ENCODE measurements around the gene SPIRE1. TPM values are rescaled to one million over a fixed set of nuclear protein-coding genes. Genes with fewer than 3 reads are reported as not detected.

Gene SPIRE1
- total RNA-seq, 1 experiment from 2014 or later, result 9.5 TPM

GRCh38 chr18:12479982-12480381, 177.9 kb downstream of the SPIRE1 start:
- Histone ChIP-seq H3K9me3 (no peaks in the 10 kb centered on the region), H3K4me1 (no peaks in the 10 kb centered on the region), H3K4me3 (ENCODE audit: low read depth, low read length) (no peak overlapping the region), H3K27me3 (replicated peaks; ENCODE audit: control insufficient read depth, insufficient read depth, low read length) (no peaks in the 10 kb centered on the region), H3K36me3 (ENCODE audit: control insufficient read depth, insufficient read depth, low read length) (no peaks in the 10 kb centered on the region)
- Mint-ChIP-seq H3K36me3 (ENCODE audit: insufficient read depth, unreplicated experiment) (no peaks in the 10 kb centered on the region), H3K9me3 (ENCODE audit: unreplicated experiment) (no peaks in the 10 kb centered on the region), H3K27ac (ENCODE audit: unreplicated experiment) (no peak overlapping the region), H3K4me3 (ENCODE audit: unreplicated experiment) (no peak overlapping the region), H3K4me1 (ENCODE audit: low read depth, unreplicated experiment) (no peaks in the 10 kb centered on the region), H3K27me3 (ENCODE audit: insufficient read depth, unreplicated experiment) (no peaks in the 10 kb centered on the region)
- DNase-seq, result no peak
- TF ChIP-seq, protein P1, sequence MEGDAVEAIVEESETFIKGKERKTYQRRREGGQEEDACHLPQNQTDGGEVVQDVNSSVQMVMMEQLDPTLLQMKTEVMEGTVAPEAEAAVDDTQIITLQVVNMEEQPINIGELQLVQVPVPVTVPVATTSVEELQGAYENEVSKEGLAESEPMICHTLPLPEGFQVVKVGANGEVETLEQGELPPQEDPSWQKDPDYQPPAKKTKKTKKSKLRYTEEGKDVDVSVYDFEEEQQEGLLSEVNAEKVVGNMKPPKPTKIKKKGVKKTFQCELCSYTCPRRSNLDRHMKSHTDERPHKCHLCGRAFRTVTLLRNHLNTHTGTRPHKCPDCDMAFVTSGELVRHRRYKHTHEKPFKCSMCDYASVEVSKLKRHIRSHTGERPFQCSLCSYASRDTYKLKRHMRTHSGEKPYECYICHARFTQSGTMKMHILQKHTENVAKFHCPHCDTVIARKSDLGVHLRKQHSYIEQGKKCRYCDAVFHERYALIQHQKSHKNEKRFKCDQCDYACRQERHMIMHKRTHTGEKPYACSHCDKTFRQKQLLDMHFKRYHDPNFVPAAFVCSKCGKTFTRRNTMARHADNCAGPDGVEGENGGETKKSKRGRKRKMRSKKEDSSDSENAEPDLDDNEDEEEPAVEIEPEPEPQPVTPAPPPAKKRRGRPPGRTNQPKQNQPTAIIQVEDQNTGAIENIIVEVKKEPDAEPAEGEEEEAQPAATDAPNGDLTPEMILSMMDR (IDR thresholded peaks at IDR 0.05; ENCODE audit: insufficient read depth in 1 of 2, low read depth in 1 of 2, low read length in 1 of 2, severe bottlenecking in 1 of 2, unreplicated experiment in 1 of 2), result no peak
- CTCF ChIA-PET, result no interaction called here
- BruUV-seq (replicated peaks), result no TSS peak
- intact Hi-C loops (cut with micrococcal nuclease; ENCODE audit: unreplicated experiment), result loop anchor here (10.0 kb wide), 2 partner anchors 55 to 175 kb away; partner anchors contain the start of gene SPIRE1
- POLR2A ChIA-PET, result no interaction called here

- Mint-ChIP-seq H3K4me3 (ENCODE audit: unreplicated experiment) (no peak overlapping the region), H3K27me3 (ENCODE audit: insufficient read depth, unreplicated experiment) (no peaks in the 10 kb centered on the region), H3K4me1 (ENCODE audit: low read depth, unreplicated experiment) (no peaks in the 10 kb centered on the region), H3K9me3 (ENCODE audit: unreplicated experiment) (no peaks in the 10 kb centered on the region), H3K36me3 (ENCODE audit: insufficient read depth, unreplicated experiment) (no peaks in the 10 kb centered on the region), H3K27ac (ENCODE audit: unreplicated experiment) (no peak overlapping the region)
- ChIA-PET POLR2A (no interaction called here), CTCF (interaction anchor here (0.6 to 0.7 kb wide), 2 partner anchors 22 to 30 kb away, joined by 3 to 5 read pairs; no protein-coding TSS in a partner anchor)
- TF ChIP-seq, protein P1 (IDR thresholded peaks at IDR 0.05; ENCODE audit: insufficient read depth in 1 of 2, low read depth in 1 of 2, low read length in 1 of 2, severe bottlenecking in 1 of 2, unreplicated experiment in 1 of 2), result no peak
- H3K9me3 ChIP-seq, result no peaks in the 10 kb centered on the region
- intact Hi-C loops (cut with micrococcal nuclease; ENCODE audit: unreplicated experiment), result loop anchor here (10.0 kb wide), 2 partner anchors 55 to 175 kb away; partner anchors contain the start of gene SPIRE1
- H3K36me3 ChIP-seq (ENCODE audit: control insufficient read depth, insufficient read depth, low read length), result no peaks in the 10 kb centered on the region
- no TSS peak for BruUV-seq (replicated peaks)
- no peak overlapping the region for H3K4me3 ChIP-seq (ENCODE audit: low read depth, low read length)
- no peaks in the 10 kb centered on the region for H3K27me3 ChIP-seq (replicated peaks; ENCODE audit: control insufficient read depth, insufficient read depth, low read length)
- H3K4me1 ChIP-seq, result no peaks in the 10 kb centered on the region
- no peak for DNase-seq
These were observed 178.4 kb downstream of the SPIRE1 start for GRCh38 chr18:12479536-12479935.

GRCh38 chr18:12478269-12479047, 179.4 kb downstream of the SPIRE1 start:
- Mint-ChIP-seq H3K9me3 (ENCODE audit: unreplicated experiment) (no peaks in the 10 kb centered on the region), H3K27ac (ENCODE audit: unreplicated experiment) (no peak overlapping the region), H3K4me3 (ENCODE audit: unreplicated experiment) (no peak overlapping the region), H3K27me3 (ENCODE audit: insufficient read depth, unreplicated experiment) (no peaks in the 10 kb centered on the region), H3K4me1 (ENCODE audit: low read depth, unreplicated experiment) (no peaks in the 10 kb centered on the region), H3K36me3 (ENCODE audit: insufficient read depth, unreplicated experiment) (no peaks in the 10 kb centered on the region)
- ChIA-PET CTCF (no interaction called here), POLR2A (no interaction called here)
- TF ChIP-seq, protein P1 (IDR thresholded peaks at IDR 0.05; ENCODE audit: insufficient read depth in 1 of 2, low read depth in 1 of 2, low read length in 1 of 2, severe bottlenecking in 1 of 2, unreplicated experiment in 1 of 2), result peak in 1 of 2 experiments; percentile 29
- intact Hi-C loops (cut with micrococcal nuclease; ENCODE audit: unreplicated experiment), result loop anchor here (10.0 kb wide), 2 partner anchors 56 to 176 kb away; partner anchors contain the start of gene SPIRE1
- H3K27me3 ChIP-seq (replicated peaks; ENCODE audit: control insufficient read depth, insufficient read depth, low read length), result no peaks in the 10 kb centered on the region
- no peak for DNase-seq
- H3K9me3 ChIP-seq, result no peaks in the 10 kb centered on the region
- no peak overlapping the region for H3K4me3 ChIP-seq (ENCODE audit: low read depth, low read length)
- H3K36me3 ChIP-seq (ENCODE audit: control insufficient read depth, insufficient read depth, low read length), result no peaks in the 10 kb centered on the region
- BruUV-seq (replicated peaks), result no TSS peak
- H3K4me1 ChIP-seq, result no peaks in the 10 kb centered on the region
